ENCODE data around the gene PUM2. TPM values are rescaled to one million over a fixed set of nuclear protein-coding genes. Genes with fewer than 3 reads are reported as not detected.

Gene PUM2
- total and polyA plus RNA-seq, 2 of the 8 experiments (the other 6 are each of a cell fraction or from before 2014, with no cell fraction given): 46.6 to 114 TPM

GRCh38 chr2:20209373-20210109, 141.1 kb downstream of the PUM2 start:
- no peak for FAIRE-seq
- no peak for TF ChIP-seq ZNF274 (IDR thresholded peaks at IDR 0.05; ENCODE audit: borderline replicate concordance, extremely low read depth, low read length)
- no peak for TF ChIP-seq TBP (IDR thresholded peaks at IDR 0.05; ENCODE audit: low read depth, low read length)
- no peak for TF ChIP-seq CBX5 (IDR thresholded peaks at IDR 0.05; ENCODE audit: low read depth, low read length)
- TF ChIP-seq SIRT6 (IDR thresholded peaks at IDR 0.05; ENCODE audit: low read length): no peak
- TF ChIP-seq HDAC6 (IDR thresholded peaks at IDR 0.05; ENCODE audit: low read depth, low read length): no peak
- TF ChIP-seq CHD2 (IDR thresholded peaks at IDR 0.05; ENCODE audit: low read length): no peak
- TF ChIP-seq SUZ12 (IDR thresholded peaks at IDR 0.05; ENCODE audit: low read length): no peak
- no peak for TF ChIP-seq EZH2 (IDR thresholded peaks at IDR 0.05; ENCODE audit: low read depth, low read length, severe bottlenecking)
- TF ChIP-seq RXRA (IDR thresholded peaks at IDR 0.05; ENCODE audit: insufficient read depth, low read depth, low read length): no peak
- TF ChIP-seq EP300 (IDR thresholded peaks at IDR 0.05; ENCODE audit: borderline replicate concordance in 1 of 2, low read depth in 2 of 2, low read length in 2 of 2): no peak
- no peak for TF ChIP-seq TCF12 (IDR thresholded peaks at IDR 0.05; ENCODE audit: low read depth, low read length)
- TF ChIP-seq HDAC2 (IDR thresholded peaks at IDR 0.05; ENCODE audit: borderline replicate concordance in 1 of 2, low read depth in 2 of 2, low read length in 2 of 2): no peak

More at GRCh38 chr2:20209373-20210109, 141.1 kb downstream of the PUM2 start:
- H3K27me3 ChIP-seq (replicated peaks in 1 of 4; ENCODE audit: control insufficient read depth in 3 of 4, extremely low read depth in 1 of 4, insufficient read depth in 3 of 4, low read length in 3 of 4): no peaks in the 10 kb centered on the region
- no peak overlapping the region for H2BK5ac ChIP-seq (ENCODE audit: low read depth, low read length)
- no peak overlapping the region for H2BK15ac ChIP-seq (ENCODE audit: low read length)
- CTCF ChIA-PET (ENCODE audit: partially characterized antibody): interaction anchor here (1.0 to 10.6 kb wide), 11 partner anchors 12 to 196 kb away, joined by 3 to 104 read pairs (median 4); partner anchors contain the start of gene SDC1
- no peak overlapping the region; the same call in 1 of the 2 replicates for H4K8ac ChIP-seq (ENCODE audit: extremely low read depth, insufficient read depth, low read length)
- H3K79me1 ChIP-seq (ENCODE audit: low read depth, low read length): peaks cover 8% of the 10 kb centered on the region; the same call in 1 of the 2 replicates
- H2BK12ac ChIP-seq (ENCODE audit: low read depth, low read length): no peak overlapping the region
- no peak overlapping the region for H2BK20ac ChIP-seq (ENCODE audit: low read length)
- H3K14ac ChIP-seq (ENCODE audit: insufficient read length): no peak overlapping the region
- peaks cover 0 to 26% (median 9%) of the 10 kb centered on the region in 4 experiments; a peak in 6 of 7 replicates for H3K4me1 ChIP-seq (replicated peaks in 1 of 4; ENCODE audit: control insufficient read depth in 3 of 4, insufficient read depth in 4 of 4, low read length in 3 of 4)
- H4K91ac ChIP-seq (replicated peaks; ENCODE audit: insufficient read length, low read length): no peak overlapping the region
- H3K23me2 ChIP-seq (ENCODE audit: low read depth, low read length): no peaks in the 10 kb centered on the region
- no peak overlapping the region for H4K5ac ChIP-seq (ENCODE audit: insufficient read length, low read depth, low read length)
- H3K27ac ChIP-seq (ENCODE audit: low read depth, low read length): no peak overlapping the region
- H2BK120ac ChIP-seq (replicated peaks; ENCODE audit: low read depth, low read length): no peak overlapping the region
- H3K18ac ChIP-seq (ENCODE audit: extremely low read depth, low read length): no peak overlapping the region
- 83% methylated on average over 21 of the region's 21 CpGs; no CpG with 5 or more reads in 1 of the 2 experiments for WGBS, 2 experiments (ENCODE audit: extremely low coverage in 1 of 2, insufficient coverage in 1 of 2, insufficient read length in 1 of 2, insufficient replicate concordance in 2 of 2, low coverage in 1 of 2, low lambda C conversion rate in 2 of 2, missing lambda C conversion rate in 1 of 2)
- no peak overlapping the region for H2AFZ ChIP-seq (ENCODE audit: low read length)
- H3K56ac ChIP-seq (replicated peaks; ENCODE audit: insufficient read length, low read depth, low read length): no peak overlapping the region
- no peak for DNase-seq (ENCODE audit: low read depth in 1 of 2, low spot score in 2 of 2)
- peaks cover 26 to 32% of the 10 kb centered on the region in 2 experiments for H4K20me1 ChIP-seq (replicated peaks in 1 of 2; ENCODE audit: control insufficient read depth in 1 of 2, insufficient read depth in 2 of 2, low read length in 2 of 2)
- POLR2A ChIA-PET (ENCODE audit: partially characterized antibody): interaction anchor here (1.4 to 3.6 kb wide), 4 partner anchors 10 to 16 kb away, joined by 3 to 13 read pairs (median 10); partner anchors contain the start of gene SDC1
- no peak overlapping the region for H3K9ac ChIP-seq (replicated peaks in 1 of 4; ENCODE audit: extremely low read depth in 1 of 4, low read depth in 3 of 4, low read length in 3 of 4)
- no peaks in the 10 kb centered on the region for H3K9me3 ChIP-seq (ENCODE audit: insufficient read depth in 2 of 2, low read depth in 1 of 2, low read length in 1 of 2)
- no peak overlapping the region for H3K23ac ChIP-seq (ENCODE audit: insufficient read length)
- H2AK5ac ChIP-seq (ENCODE audit: low read depth, low read length): no peak overlapping the region
- H3K4me3 ChIP-seq (ENCODE audit: extremely low read depth in 1 of 4, insufficient read depth in 2 of 4, low read depth in 3 of 4, low read length in 4 of 4): no peak overlapping the region
- H3K36me3 ChIP-seq (ENCODE audit: control insufficient read depth in 2 of 4, insufficient read depth in 4 of 4, low read length in 3 of 4): peaks cover 0 to 7% (median 3%) of the 10 kb centered on the region in 4 experiments; a peak in 3 of 8 replicates
- H3K79me2 ChIP-seq (ENCODE audit: control insufficient read depth in 1 of 2, insufficient read depth in 2 of 2, low read length in 2 of 2): peaks cover 0 to 70% of the 10 kb centered on the region in 2 experiments; a peak in 2 of 4 replicates
- no peak overlapping the region for H3K4ac ChIP-seq (replicated peaks; ENCODE audit: insufficient read length, low read depth, low read length)
- H3K4me2 ChIP-seq (ENCODE audit: insufficient read depth in 1 of 2, low read depth in 2 of 2, low read length in 2 of 2): no peak overlapping the region

All from H1 (cell line).